GM20431 (cell line): ENCODE results near the gene GLO1.

Source experiments
- in situ Hi-C: fragments of 300-500 bp; cut with MseI, MboI; formaldehyde crosslinking; loops from one replicate; pipeline ENCODE4 v1.15.0; 2020; ENCODE audit warnings: low sequenced_read_pairs; ENCODE audit not compliant: unreplicated experiment

The GLO1 gene

GRCh38 chr6:38632490-38632889, 70.5 kb downstream of the GLO1 start:
- in situ Hi-C loops = no loop called here

DNA sequence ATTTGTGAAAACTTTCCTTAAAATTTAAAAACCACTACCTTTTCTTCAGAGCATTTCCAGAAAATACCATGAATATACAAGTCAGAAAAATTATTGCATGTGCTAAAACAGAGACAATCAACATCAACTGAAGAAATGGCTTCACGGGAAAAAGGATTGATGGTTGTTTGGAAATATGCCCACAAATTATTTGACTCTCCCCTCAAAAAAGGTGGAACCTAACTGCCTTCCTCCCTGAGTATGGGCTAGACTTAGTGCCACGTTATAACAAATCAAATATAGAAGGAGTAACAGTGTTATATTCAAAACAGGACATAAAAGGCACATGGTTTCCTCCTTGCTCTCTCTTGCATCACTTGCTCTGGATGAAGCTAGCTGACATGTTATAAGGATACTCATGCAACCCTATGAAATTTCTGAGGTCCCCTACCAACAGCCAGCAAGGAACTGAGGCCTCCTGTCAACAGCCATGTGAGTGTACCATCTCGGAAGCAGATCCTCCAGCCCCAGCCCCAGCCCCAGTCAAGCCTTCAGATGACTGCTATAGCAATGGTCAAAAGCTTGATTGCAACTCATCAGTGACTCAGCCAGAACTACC, 71.7 kb downstream of the GLO1 start:
- in situ Hi-C loops = no loop called here
